HepG2 (cell line): ENCODE results near the gene WDR49. TPM values are rescaled to one million over a fixed set of nuclear protein-coding genes. Genes with fewer than 3 reads are reported as not detected.

Experiments used
- ATAC-seq: fragments of 200-7000 bp; cut with Tn5 transposase; 3 replicates; pipeline ENCODE4 v1.9.1; 2020; ENCODE audit warnings: mild to moderate bottlenecking, moderate library complexity
- BruUV-seq: library from RNA; stranded (reverse); fragments of 400-500 nt; replicated peaks from 2 replicates; lab custom pipeline; 2021; lab: Mats Ljungman, UMichigan
- CTCF ChIA-PET: fragments of 300-600 bp; formaldehyde crosslinking; extraction: SDS; loops from one replicate; lab custom pipeline; 2021; ENCODE audit warnings: low total read pairs, inconsistent platforms, low intra/inter-chr PET ratio; lab: Yijun Ruan, JAX
- POLR2A ChIA-PET: fragments of 350-600 bp; sonication (Branson Sonifier 250); formaldehyde crosslinking; loops from one replicate; lab custom pipeline; 2020; ENCODE audit warnings: antibody characterized with exemption, inconsistent platforms; lab: Yijun Ruan, JAX
- DNase-seq: peaks from one replicate; pipeline ENCODE4 v3.0.0-alpha.2; 2015; ENCODE audit warnings: low spot score
- FAIRE-seq: peaks from 3 replicates; lab custom pipeline; 2011; peaks lifted over from hg19 to GRCh38; lab: Jason Lieb, UNC
- H2AFZ ChIP-seq: one replicate; pipeline ENCODE4 v1.6.1; 2011; ENCODE audit warnings: low read length, inconsistent platforms
- H3K27ac ChIP-seq: fragments of 300-600 bp; 3 replicates; pipeline ENCODE4 v1.8.0; 2011; ENCODE audit warnings: mixed run types, mild to moderate bottlenecking, mixed read lengths, low read length, inconsistent platforms; ENCODE audit not compliant: insufficient read depth; ENCODE audit errors: extremely low read length
- H3K27me3 ChIP-seq, 2 experiments: fragments of 200-600 bp in 1 of 2; 2 replicates in 1 of 2; 3 replicates in 1 of 2; pipeline versions ENCODE4 v1.6.0 to v1.8.0; 2011; ENCODE audit warnings: low read length in 2 of 2, mild to moderate bottlenecking in 2 of 2, moderate library complexity in 2 of 2, inconsistent platforms in 1 of 2; ENCODE audit not compliant: insufficient read depth in 2 of 2, control insufficient read depth in 1 of 2
- H3K36me3 ChIP-seq, 2 experiments: fragments of 200-600 bp in 1 of 2; replicated peaks in 1 of 2; 2 replicates in 1 of 2; 3 replicates in 1 of 2; pipeline versions ENCODE4 v1.5.1 to v1.8.0; 2011; ENCODE audit warnings: low read length in 2 of 2, inconsistent platforms in 1 of 2; ENCODE audit not compliant: insufficient read depth in 2 of 2, control insufficient read depth in 1 of 2
- H3K4me1 ChIP-seq: 2 replicates; pipeline ENCODE4 v1.5.1; 2012; ENCODE audit warnings: low read length, inconsistent platforms; ENCODE audit not compliant: insufficient read depth
- H3K4me2 ChIP-seq: 2 replicates; pipeline ENCODE4 v1.6.0; 2011; ENCODE audit warnings: low read depth, low read length, inconsistent platforms
- H3K4me3 ChIP-seq, 3 experiments: fragments of 200-600 bp in 1 of 3; sonication (generic), shearing (Covaris generic) in 1 of 3; replicated peaks in 1 of 3; 2 replicates each; pipeline ENCODE4 v1.5.1; 2011 to 2016; ENCODE audit warnings: low read length in 3 of 3, inconsistent platforms in 2 of 3, low read depth in 2 of 3, mild to moderate bottlenecking in 2 of 3, control low read depth in 1 of 3, mixed read lengths in 1 of 3; ENCODE audit not compliant: insufficient read depth in 1 of 3
- H3K79me2 ChIP-seq: one replicate; pipeline ENCODE4 v1.6.1; 2011; ENCODE audit warnings: low read length, inconsistent platforms; ENCODE audit not compliant: insufficient read depth
- H3K9ac ChIP-seq: 2 replicates; pipeline ENCODE4 v1.6.0; 2011; ENCODE audit warnings: mild to moderate bottlenecking, low read depth, low read length, inconsistent platforms; ENCODE audit not compliant: insufficient read depth
- H3K9me3 ChIP-seq: 2 replicates; pipeline ENCODE4 v1.5.1; 2012; ENCODE audit warnings: mild to moderate bottlenecking, low read length
- H4K20me1 ChIP-seq: 2 replicates; pipeline ENCODE4 v1.6.0; 2011; ENCODE audit warnings: inconsistent platforms, mild to moderate bottlenecking, low read length, moderate library complexity; ENCODE audit not compliant: insufficient read depth
- CENPT ChIP-seq: sonication (generic); formaldehyde crosslinking; IDR thresholded peaks from 2 replicates; pipeline ENCODE4 v1.8.0; 2022; ENCODE audit warnings: low read depth, mild to moderate bottlenecking, moderate library complexity, missing genetic modification reagents
- DNMT3B ChIP-seq: conservative IDR thresholded peaks from 2 replicates; pipeline ENCODE4 v1.6.1; 2016; ENCODE audit warnings: missing biosample characterization, control low read depth
- MAZ ChIP-seq, 2 experiments: sonication (generic) in 1 of 2; formaldehyde crosslinking in 1 of 2; IDR thresholded peaks; 2 replicates each; pipeline versions ENCODE4 v1.5.0 to v1.6.1; 2012 to 2020; ENCODE audit warnings: low read depth in 2 of 2, mild to moderate bottlenecking in 2 of 2, borderline replicate concordance in 1 of 2, improper control_type of control experiment in 1 of 2, low read length in 1 of 2, missing genetic modification reagents in 1 of 2, moderate library complexity in 1 of 2
- RFXAP ChIP-seq: sonication (generic); formaldehyde crosslinking; IDR thresholded peaks from 2 replicates; pipeline ENCODE4 v1.4.0; 2020; ENCODE audit warnings: missing genetic modification reagents, borderline replicate concordance
- SIX1 ChIP-seq: sonication (generic); formaldehyde crosslinking; IDR thresholded peaks from 2 replicates; pipeline ENCODE4 v1.4.0; 2020; ENCODE audit warnings: missing genetic modification reagents, borderline replicate concordance
- SP2 ChIP-seq: sonication (generic); formaldehyde crosslinking; IDR thresholded peaks from 2 replicates; pipeline ENCODE4 v1.5.1; 2020; ENCODE audit warnings: mild to moderate bottlenecking, missing genetic modification reagents
- ZNF3 ChIP-seq: IDR thresholded peaks from 2 replicates; pipeline ENCODE4 v1.7.0; 2017; ENCODE audit warnings: inconsistent platforms
- ZNF430 ChIP-seq: sonication (generic); formaldehyde crosslinking; IDR thresholded peaks from 2 replicates; pipeline ENCODE4 v1.9.0; 2021; ENCODE audit warnings: mild to moderate bottlenecking, missing genetic modification reagents
- ZNF766 ChIP-seq: sonication (generic); formaldehyde crosslinking; IDR thresholded peaks from 2 replicates; pipeline ENCODE4 v1.5.0; 2020; ENCODE audit warnings: missing genetic modification reagents, borderline replicate concordance
- ZNF777 ChIP-seq: sonication (generic); formaldehyde crosslinking; IDR thresholded peaks from 2 replicates; pipeline ENCODE4 v1.4.0; 2020; ENCODE audit warnings: missing genetic modification reagents
- WGBS: methylation state at CpG from one replicate; pipeline ENCODE4 v1.1.6; 2017; ENCODE audit warnings: low lambda C conversion rate; 5-methylcytosine and 5-hydroxymethylcytosine counted together
- in situ Hi-C: cut with HindIII; loops from 2 replicates; pipeline ENCODE4 v1.10.0; 2017; ENCODE audit warnings: low pct_unique_long_range_greater_than_20kb; ENCODE audit not compliant: extremely low pct_ligation_motif_present
- intact Hi-C: fragments of 100-400 bp; cut with micrococcal nuclease; formaldehyde crosslinking; loops from one replicate; pipeline ENCODE4 v1.10.0; 2022; ENCODE audit not compliant: unreplicated experiment
- polyA plus RNA-seq, 8 experiments: library from polyadenylated mRNA; depleted of rRNA in 3 of 8; stranded (reverse) in 7 of 8; unstranded in 1 of 8; fragments of >200 nt; fragmentation: Illumina TruSeq in 4 of 8; extraction: Trizol in 4 of 8; gene quantifications; 2 replicates each; pipeline versions ENCODE4 v1.2.1 to v1.2.3, GENCODE V29; 2011 to 2016; ENCODE audit warnings: low read depth in 4 of 8, missing spikeins in 1 of 8, mixed read lengths in 1 of 8; ENCODE audit not compliant: insufficient read depth in 1 of 8
- total RNA-seq, 5 experiments: library from RNA; depleted of rRNA; stranded (reverse); fragments of >200 nt; fragmentation: Illumina TruSeq; extraction: Trizol; gene quantifications; 2 replicates each; pipeline ENCODE4 v1.2.3, GENCODE V29; 2016; ENCODE audit warnings: low read depth in 1 of 5
- TF ChIP-seq, protein P1 (sequence below): sonication (generic); formaldehyde crosslinking; IDR thresholded peaks from 2 replicates; pipeline ENCODE4 v1.4.0; 2020; ENCODE audit warnings: missing genetic modification reagents

The WDR49 gene
- total and polyA plus RNA-seq, 2 of the 13 experiments (the other 11 are each of a cell fraction or from before 2014, with no cell fraction given): 0.04 TPM; not detected in 1

DNA sequence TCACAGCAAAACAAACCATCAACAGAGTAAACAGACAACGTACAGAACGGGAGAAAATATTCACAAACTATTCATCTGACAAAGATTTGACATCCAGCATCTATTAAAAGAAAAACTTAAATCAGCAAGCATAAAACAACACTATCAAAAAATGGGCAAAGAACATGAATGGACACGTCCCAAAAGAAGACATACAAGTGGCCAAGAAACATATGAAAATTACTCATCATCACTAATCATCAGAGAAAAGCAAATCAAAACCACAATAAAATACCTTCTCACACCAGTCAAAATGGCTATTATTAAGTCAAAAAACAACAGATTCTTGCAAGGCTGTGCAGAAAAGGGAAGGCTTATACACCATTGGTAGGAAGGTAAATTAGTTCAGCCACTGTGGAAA lies 166.2 kb downstream of the WDR49 start:
- WGBS: 0% methylated on average over 3 of the region's 3 CpGs

More for the DNA sequence above, 166.2 kb downstream of the WDR49 start:
- no peak overlapping the region for H2AFZ ChIP-seq
- H3K4me1 ChIP-seq: no peaks in the 10 kb centered on the region
- H3K9me3 ChIP-seq: no peaks in the 10 kb centered on the region
- intact Hi-C loops (no loop called here), in situ Hi-C loops (no loop called here)
- POLR2A ChIA-PET: no interaction called here
- CTCF ChIA-PET: no interaction called here
- no peaks in the 10 kb centered on the region for H3K27me3 ChIP-seq
- FAIRE-seq (no peak), DNase-seq (no peak), ATAC-seq (no peak)
- TF ChIP-seq CENPT: no peak
- TF ChIP-seq ZNF777 (CRISPR knock-in tag): no peak
- TF ChIP-seq, protein P1, sequence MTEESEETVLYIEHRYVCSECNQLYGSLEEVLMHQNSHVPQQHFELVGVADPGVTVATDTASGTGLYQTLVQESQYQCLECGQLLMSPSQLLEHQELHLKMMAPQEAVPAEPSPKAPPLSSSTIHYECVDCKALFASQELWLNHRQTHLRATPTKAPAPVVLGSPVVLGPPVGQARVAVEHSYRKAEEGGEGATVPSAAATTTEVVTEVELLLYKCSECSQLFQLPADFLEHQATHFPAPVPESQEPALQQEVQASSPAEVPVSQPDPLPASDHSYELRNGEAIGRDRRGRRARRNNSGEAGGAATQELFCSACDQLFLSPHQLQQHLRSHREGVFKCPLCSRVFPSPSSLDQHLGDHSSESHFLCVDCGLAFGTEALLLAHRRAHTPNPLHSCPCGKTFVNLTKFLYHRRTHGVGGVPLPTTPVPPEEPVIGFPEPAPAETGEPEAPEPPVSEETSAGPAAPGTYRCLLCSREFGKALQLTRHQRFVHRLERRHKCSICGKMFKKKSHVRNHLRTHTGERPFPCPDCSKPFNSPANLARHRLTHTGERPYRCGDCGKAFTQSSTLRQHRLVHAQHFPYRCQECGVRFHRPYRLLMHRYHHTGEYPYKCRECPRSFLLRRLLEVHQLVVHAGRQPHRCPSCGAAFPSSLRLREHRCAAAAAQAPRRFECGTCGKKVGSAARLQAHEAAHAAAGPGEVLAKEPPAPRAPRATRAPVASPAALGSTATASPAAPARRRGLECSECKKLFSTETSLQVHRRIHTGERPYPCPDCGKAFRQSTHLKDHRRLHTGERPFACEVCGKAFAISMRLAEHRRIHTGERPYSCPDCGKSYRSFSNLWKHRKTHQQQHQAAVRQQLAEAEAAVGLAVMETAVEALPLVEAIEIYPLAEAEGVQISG (CRISPR knock-in tag): no peak
- TF ChIP-seq RFXAP (CRISPR knock-in tag): no peak
- no peak for TF ChIP-seq ZNF766
- TF ChIP-seq ZNF3 (CRISPR knock-in tag): no peak
- TF ChIP-seq SP2 (CRISPR knock-in tag): no peak
- TF ChIP-seq DNMT3B (CRISPR knock-in tag): no peak
- TF ChIP-seq SIX1 (CRISPR knock-in tag): no peak
- TF ChIP-seq MAZ (IDR thresholded peaks at IDR 0.05; ENCODE audit: borderline replicate concordance, low read depth, low read length): no peak
- no peak for TF ChIP-seq MAZ (CRISPR knock-in tag; IDR thresholded peaks at IDR 0.05; ENCODE audit: low read depth)
- no peak for TF ChIP-seq ZNF430 (CRISPR knock-in tag)
- H3K4me2 ChIP-seq: no peak overlapping the region
- H3K4me3 ChIP-seq: no peak overlapping the region
- H3K27ac ChIP-seq: no peak overlapping the region
- no TSS peak for BruUV-seq
- H4K20me1 ChIP-seq: no peaks in the 10 kb centered on the region
- no peaks in the 10 kb centered on the region for H3K36me3 ChIP-seq
- no peaks in the 10 kb centered on the region for H3K79me2 ChIP-seq
- no peak overlapping the region for H3K9ac ChIP-seq
